NCI-H524 treated with DMSO at 0.1 percent for 48 hours (cell line): ENCODE results near the gene VPS36.
"Not testable (repeated sequence)": the region's sequence is repeated elsewhere in the genome, so short reads cannot be mapped to it uniquely, and the experiment has no call there.

Experiments used
- DNase-seq: peaks from one replicate; lab custom pipeline; 2025; lab: John Stamatoyannopoulos, UW

The VPS36 gene

GRCh38 chr13:52377898-52378297 is 72.5 kb downstream of the VPS36 start:
- no peak for DNase-seq

GRCh38 chr13:52374873-52375411 is 75.5 kb downstream of the VPS36 start:
- DNase-seq: no peak

- no peak for DNase-seq
These were observed 76.0 kb downstream of the VPS36 start for GRCh38 chr13:52374389-52374788.

GRCh38 chr13:52373277-52373676 is 77.2 kb downstream of the VPS36 start:
- DNase-seq: not testable (repeated sequence)

- no peak for DNase-seq
These were observed 78.6 kb downstream of the VPS36 start for GRCh38 chr13:52371736-52372247.

GRCh38 chr13:52366291-52366690 is 84.1 kb downstream of the VPS36 start:
- DNase-seq: no peak
